ENCODE data around the gene RIBC2.

- TF ChIP-seq PPARA (CRISPR knock-in tag; IDR thresholded peaks at IDR 0.05; ENCODE audit: borderline replicate concordance) (no peak), ZFP3 (CRISPR knock-in tag; IDR thresholded peaks at IDR 0.05) (no peak), RARB (CRISPR knock-in tag; IDR thresholded peaks at IDR 0.05) (no peak), ZFP30 (CRISPR knock-in tag; IDR thresholded peaks at IDR 0.05) (no peak), ARNTL (CRISPR knock-in tag; IDR thresholded peaks at IDR 0.05; ENCODE audit: borderline replicate concordance, low read depth) (no peak), TCF4 (CRISPR knock-in tag; IDR thresholded peaks at IDR 0.05; ENCODE audit: borderline replicate concordance) (no peak), BACH2 (CRISPR knock-in tag; IDR thresholded peaks at IDR 0.05; ENCODE audit: borderline replicate concordance) (no peak), ZNF565 (CRISPR knock-in tag; conservative IDR thresholded peaks at IDR 0.05; ENCODE audit: low read depth) (no peak), OSR1 (CRISPR knock-in tag; IDR thresholded peaks at IDR 0.05) (no peak), ISL1 (CRISPR knock-in tag; IDR thresholded peaks at IDR 0.05) (no peak), PATZ1 (CRISPR knock-in tag; IDR thresholded peaks at IDR 0.05; ENCODE audit: borderline replicate concordance) (no peak), CREB5 (CRISPR knock-in tag; IDR thresholded peaks at IDR 0.05; ENCODE audit: low read depth) (no peak)
- TF ChIP-seq, protein P1, sequence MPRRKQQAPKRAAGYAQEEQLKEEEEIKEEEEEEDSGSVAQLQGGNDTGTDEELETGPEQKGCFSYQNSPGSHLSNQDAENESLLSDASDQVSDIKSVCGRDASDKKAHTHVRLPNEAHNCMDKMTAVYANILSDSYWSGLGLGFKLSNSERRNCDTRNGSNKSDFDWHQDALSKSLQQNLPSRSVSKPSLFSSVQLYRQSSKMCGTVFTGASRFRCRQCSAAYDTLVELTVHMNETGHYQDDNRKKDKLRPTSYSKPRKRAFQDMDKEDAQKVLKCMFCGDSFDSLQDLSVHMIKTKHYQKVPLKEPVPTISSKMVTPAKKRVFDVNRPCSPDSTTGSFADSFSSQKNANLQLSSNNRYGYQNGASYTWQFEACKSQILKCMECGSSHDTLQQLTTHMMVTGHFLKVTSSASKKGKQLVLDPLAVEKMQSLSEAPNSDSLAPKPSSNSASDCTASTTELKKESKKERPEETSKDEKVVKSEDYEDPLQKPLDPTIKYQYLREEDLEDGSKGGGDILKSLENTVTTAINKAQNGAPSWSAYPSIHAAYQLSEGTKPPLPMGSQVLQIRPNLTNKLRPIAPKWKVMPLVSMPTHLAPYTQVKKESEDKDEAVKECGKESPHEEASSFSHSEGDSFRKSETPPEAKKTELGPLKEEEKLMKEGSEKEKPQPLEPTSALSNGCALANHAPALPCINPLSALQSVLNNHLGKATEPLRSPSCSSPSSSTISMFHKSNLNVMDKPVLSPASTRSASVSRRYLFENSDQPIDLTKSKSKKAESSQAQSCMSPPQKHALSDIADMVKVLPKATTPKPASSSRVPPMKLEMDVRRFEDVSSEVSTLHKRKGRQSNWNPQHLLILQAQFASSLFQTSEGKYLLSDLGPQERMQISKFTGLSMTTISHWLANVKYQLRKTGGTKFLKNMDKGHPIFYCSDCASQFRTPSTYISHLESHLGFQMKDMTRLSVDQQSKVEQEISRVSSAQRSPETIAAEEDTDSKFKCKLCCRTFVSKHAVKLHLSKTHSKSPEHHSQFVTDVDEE (CRISPR knock-in tag; IDR thresholded peaks at IDR 0.05): no peak
Measured at GRCh38 chr22:45469281-45470073, 56.0 kb downstream of the RIBC2 start.
